Stimulated activated CD8-positive, alpha-beta memory T cell treated with anti-CD3 and anti-CD28 coated beads, Interleukin-4, amount 100 ng/mL, for 48 hours (primary cell): ENCODE results near the gene USP15.
"Not testable (repeated sequence)": the region's sequence is repeated elsewhere in the genome, so short reads cannot be mapped to it uniquely, and the experiment has no call there.

ENCODE experiments used
- DNase-seq: peaks from one replicate; pipeline ENCODE4 v3.0.0-alpha.2; 2020

USP15 gene

GRCh38 chr12:62379026-62379722 lies 119.0 kb downstream of the USP15 start:
- DNase-seq: no peak

GRCh38 chr12:62379723-62380045 lies 119.5 kb downstream of the USP15 start:
- DNase-seq: no peak

GRCh38 chr12:62382526-62382925 lies 122.3 kb downstream of the USP15 start:
- no peak for DNase-seq

GRCh38 chr12:62396750-62397149 lies 136.5 kb downstream of the USP15 start:
- no peak for DNase-seq

- DNase-seq: no peak
Observed at GRCh38 chr12:62400135-62400534, 139.9 kb downstream of the USP15 start.

GRCh38 chr12:62401631-62402030 lies 141.4 kb downstream of the USP15 start:
- DNase-seq: no peak

- DNase-seq: no peak
Observed at GRCh38 chr12:62403031-62403430, 142.8 kb downstream of the USP15 start.

GRCh38 chr12:62407587-62407986 lies 147.4 kb downstream of the USP15 start:
- DNase-seq: no peak

- DNase-seq: no peak
Observed at GRCh38 chr12:62409068-62409467, 148.9 kb downstream of the USP15 start.

GRCh38 chr12:62414180-62414579 lies 154.0 kb downstream of the USP15 start:
- no peak for DNase-seq

- no peak for DNase-seq
Observed at GRCh38 chr12:62426089-62426488, 165.9 kb downstream of the USP15 start.

- no peak for DNase-seq
Observed at GRCh38 chr12:62429457-62429856, 169.3 kb downstream of the USP15 start.

- DNase-seq: peak; percentile 25
Observed at GRCh38 chr12:62434494-62435302, 174.5 kb downstream of the USP15 start.

GRCh38 chr12:62435303-62436163 lies 175.3 kb downstream of the USP15 start:
- DNase-seq: peak; percentile 54

GRCh38 chr12:62436164-62436503 lies 175.9 kb downstream of the USP15 start:
- no peak for DNase-seq

- peak; percentile 67 for DNase-seq
Observed at GRCh38 chr12:62438098-62438692, 178.0 kb downstream of the USP15 start.

GRCh38 chr12:62446754-62447452 lies 186.7 kb downstream of the USP15 start:
- no peak for DNase-seq

GRCh38 chr12:62448436-62448835 lies 188.2 kb downstream of the USP15 start:
- DNase-seq: no peak

- not testable (repeated sequence) for DNase-seq
Observed at GRCh38 chr12:62455429-62455828, 195.2 kb downstream of the USP15 start.

GRCh38 chr12:62458626-62459025 lies 198.4 kb downstream of the USP15 start:
- no peak for DNase-seq

- DNase-seq: no peak
Observed at GRCh38 chr12:62459976-62460375, 199.8 kb downstream of the USP15 start.

- DNase-seq: not testable (repeated sequence)
Observed at GRCh38 chr12:62461171-62461837, 201.1 kb downstream of the USP15 start.
